Uterus (tissue), 4 donors: ENCODE results near the gene TBC1D5. TPM values are rescaled to one million over a fixed set of nuclear protein-coding genes. Genes with fewer than 3 reads are reported as not detected.

Experiments
- DNase-seq, 2 donors: peaks; one replicate each; pipeline ENCODE4 v3.0.0-alpha.2; 2019 to 2020
- H3K27ac ChIP-seq, 2 donors: fragments of 200-600 bp; sonication (generic); 1 replicate in 1 of 2; 2 replicates in 1 of 2; pipeline ENCODE4 v1.5.1; 2016 to 2018
- H3K27me3 ChIP-seq, 2 donors: fragments of 200-600 bp; sonication (generic); one replicate each; pipeline ENCODE4 v1.5.1; 2018 to 2019; ENCODE audit warnings: control low read depth in 1 of 2
- H3K36me3 ChIP-seq, 2 donors: fragments of 200-600 bp; sonication (generic); one replicate each; pipeline ENCODE4 v1.5.1; 2019; ENCODE audit warnings: control low read depth in 1 of 2
- H3K4me1 ChIP-seq, 2 donors: fragments of 200-600 bp; sonication (generic); one replicate each; pipeline ENCODE4 v1.5.1; 2018 to 2019; ENCODE audit warnings: control low read depth in 1 of 2
- H3K4me3 ChIP-seq, 2 donors: fragments of 200-600 bp; sonication (generic); 1 replicate in 1 of 2; 2 replicates in 1 of 2; pipeline ENCODE4 v1.5.1; 2018 to 2019; ENCODE audit warnings: mild to moderate bottlenecking in 1 of 2
- H3K9me3 ChIP-seq, 2 donors: fragments of 200-600 bp; sonication (generic); one replicate each; pipeline ENCODE4 v1.5.1; 2019; ENCODE audit warnings: control low read depth in 1 of 2
- POLR2A ChIP-seq, 2 donors: fragments of 450-650 bp; IDR thresholded peaks; one replicate each; pipeline ENCODE4 v1.6.1; 2016; ENCODE audit warnings: antibody characterized with exemption in 2 of 2, mild to moderate bottlenecking in 1 of 2, moderate library complexity in 1 of 2
- intact Hi-C: fragments of 100-400 bp; cut with DNase I; formaldehyde crosslinking; loops from one replicate; pipeline ENCODE4 v1.15.1; 2023; ENCODE audit warnings: low total_unique reads
- total RNA-seq, 4 donors: library from RNA; depleted of rRNA in 3 of 4; stranded (reverse); fragments of >200 nt in 3 of 4; gene quantifications; one replicate each; pipeline versions ENCODE4 v1.1.0 to v1.2.4, GENCODE V29; 2014 to 2023
- TF ChIP-seq, protein P1 (sequence below), 4 experiments: fragments of 200-600 bp in 2 of 4; fragments of 450-650 bp in 2 of 4; sonication (generic) in 2 of 4; IDR thresholded peaks; one replicate each; pipeline ENCODE4 v1.5.1; 2016 to 2019; ENCODE audit warnings: antibody characterized with exemption in 4 of 4, mild to moderate bottlenecking in 2 of 4, moderate library complexity in 1 of 4
- donor health status: DM: yes; HTN: yes; CAD: no.

Gene TBC1D5
- total RNA-seq, 4 donors from 2014 or later = 34.6 to 189 (median 75.6) TPM

- DNase-seq = peak in 1 of 2 donors; percentile 17
- Histone ChIP-seq H3K27me3 (no peaks in the 10 kb centered on the region), H3K27ac (no peak overlapping the region), H3K36me3 (no peaks in the 10 kb centered on the region), H3K9me3 (no peaks in the 10 kb centered on the region), H3K4me1 (peaks cover 0 to 2% of the 10 kb centered on the region in 2 donors), H3K4me3 (no peak overlapping the region)
- TF ChIP-seq, protein P1, sequence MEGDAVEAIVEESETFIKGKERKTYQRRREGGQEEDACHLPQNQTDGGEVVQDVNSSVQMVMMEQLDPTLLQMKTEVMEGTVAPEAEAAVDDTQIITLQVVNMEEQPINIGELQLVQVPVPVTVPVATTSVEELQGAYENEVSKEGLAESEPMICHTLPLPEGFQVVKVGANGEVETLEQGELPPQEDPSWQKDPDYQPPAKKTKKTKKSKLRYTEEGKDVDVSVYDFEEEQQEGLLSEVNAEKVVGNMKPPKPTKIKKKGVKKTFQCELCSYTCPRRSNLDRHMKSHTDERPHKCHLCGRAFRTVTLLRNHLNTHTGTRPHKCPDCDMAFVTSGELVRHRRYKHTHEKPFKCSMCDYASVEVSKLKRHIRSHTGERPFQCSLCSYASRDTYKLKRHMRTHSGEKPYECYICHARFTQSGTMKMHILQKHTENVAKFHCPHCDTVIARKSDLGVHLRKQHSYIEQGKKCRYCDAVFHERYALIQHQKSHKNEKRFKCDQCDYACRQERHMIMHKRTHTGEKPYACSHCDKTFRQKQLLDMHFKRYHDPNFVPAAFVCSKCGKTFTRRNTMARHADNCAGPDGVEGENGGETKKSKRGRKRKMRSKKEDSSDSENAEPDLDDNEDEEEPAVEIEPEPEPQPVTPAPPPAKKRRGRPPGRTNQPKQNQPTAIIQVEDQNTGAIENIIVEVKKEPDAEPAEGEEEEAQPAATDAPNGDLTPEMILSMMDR (IDR thresholded peaks at IDR 0.05) = peak; percentile 53 to 62 (median 59)
- no peak for TF ChIP-seq POLR2A (IDR thresholded peaks at IDR 0.05)
- intact Hi-C loops = no loop called here
Observed at GRCh38 chr3:17645074-17645698, 97.2 kb downstream of the TBC1D5 start.

DNA sequence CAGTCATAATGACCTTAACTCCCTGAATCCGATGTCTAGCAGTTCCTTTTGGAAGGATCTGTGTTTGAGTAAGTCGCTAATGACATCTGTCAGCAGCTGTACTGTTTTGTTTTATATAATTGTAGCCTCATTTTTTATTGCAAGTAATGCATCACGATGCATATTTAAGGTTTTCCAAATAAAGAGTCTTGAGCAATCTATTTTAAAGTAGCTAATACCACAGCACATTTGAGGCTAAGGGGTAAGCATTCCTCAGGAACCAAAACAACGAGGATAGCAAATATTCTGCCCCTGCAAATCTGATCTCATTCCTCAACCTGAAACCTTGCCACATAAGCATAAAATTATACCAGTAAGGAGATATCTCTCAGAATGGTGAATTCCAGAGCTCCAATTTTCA is 98.7 kb downstream of the TBC1D5 start:
- no peak overlapping the region for H3K27ac ChIP-seq
- H3K27me3 ChIP-seq = no peaks in the 10 kb centered on the region
- no peaks in the 10 kb centered on the region for H3K36me3 ChIP-seq
- intact Hi-C loops = no loop called here
- no peaks in the 10 kb centered on the region for H3K9me3 ChIP-seq
- no peak overlapping the region for H3K4me3 ChIP-seq
- no peak for DNase-seq
- H3K4me1 ChIP-seq = peaks cover 0 to 2% of the 10 kb centered on the region in 2 donors
- TF ChIP-seq POLR2A (IDR thresholded peaks at IDR 0.05) = no peak

DNA sequence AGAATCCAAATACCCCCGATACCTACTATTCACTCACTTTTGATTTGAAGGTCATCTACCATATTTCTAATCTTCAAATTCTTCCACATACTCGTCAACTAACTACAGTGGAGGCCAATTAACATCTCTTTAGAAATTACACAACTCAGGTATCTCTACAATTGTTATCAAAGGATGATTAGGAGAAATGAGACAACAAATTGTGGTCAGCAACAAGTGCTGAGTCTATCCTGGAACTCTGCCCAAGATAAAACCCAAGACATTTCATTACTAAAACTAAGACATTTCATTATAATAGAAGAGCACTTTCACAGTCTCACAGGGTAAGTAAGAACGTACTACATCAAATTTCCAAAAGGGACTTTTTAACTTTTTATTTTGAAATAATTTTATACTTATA is 100.0 kb downstream of the TBC1D5 start:
- Histone ChIP-seq H3K27ac (no peak overlapping the region), H3K4me3 (no peak overlapping the region), H3K9me3 (no peaks in the 10 kb centered on the region), H3K4me1 (peaks cover 0 to 2% of the 10 kb centered on the region in 2 donors), H3K36me3 (no peaks in the 10 kb centered on the region), H3K27me3 (no peaks in the 10 kb centered on the region)
- TF ChIP-seq, protein P1 (IDR thresholded peaks at IDR 0.05) = no peak
- TF ChIP-seq POLR2A (IDR thresholded peaks at IDR 0.05) = no peak
- no peak for DNase-seq
- intact Hi-C loops = no loop called here

DNA sequence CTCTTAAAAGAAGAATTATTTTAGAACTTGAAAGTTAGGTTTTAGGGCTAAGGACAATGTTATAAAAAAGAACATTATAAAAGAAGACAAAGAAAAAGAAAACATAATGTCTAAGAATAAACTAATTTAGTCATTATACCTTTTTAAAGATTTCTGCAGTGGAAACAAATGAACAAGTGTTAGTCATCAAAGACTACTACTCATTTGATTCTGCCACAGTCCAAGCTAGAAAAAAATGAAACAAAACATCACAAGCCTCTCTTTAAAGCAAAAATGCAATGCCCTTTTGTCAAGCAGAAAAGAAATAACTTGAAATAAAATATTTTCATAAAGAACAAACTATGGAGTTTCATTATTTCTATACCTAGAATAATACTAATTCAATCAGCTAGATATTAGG is 102.0 kb downstream of the TBC1D5 start:
- Histone ChIP-seq H3K36me3 (no peaks in the 10 kb centered on the region), H3K27ac (no peak overlapping the region), H3K27me3 (no peaks in the 10 kb centered on the region), H3K4me3 (no peak overlapping the region), H3K9me3 (no peaks in the 10 kb centered on the region), H3K4me1 (peaks cover 0 to 2% of the 10 kb centered on the region in 2 donors)
- intact Hi-C loops = no loop called here
- DNase-seq = no peak
- no peak for TF ChIP-seq POLR2A (IDR thresholded peaks at IDR 0.05)
- TF ChIP-seq, protein P1 (IDR thresholded peaks at IDR 0.05) = no peak

- Histone ChIP-seq H3K27me3 (no peaks in the 10 kb centered on the region), H3K9me3 (no peaks in the 10 kb centered on the region), H3K36me3 (no peaks in the 10 kb centered on the region), H3K4me3 (no peak overlapping the region), H3K27ac (no peak overlapping the region), H3K4me1 (peaks cover 0 to 2% of the 10 kb centered on the region in 2 donors)
- TF ChIP-seq POLR2A (IDR thresholded peaks at IDR 0.05) = no peak
- TF ChIP-seq, protein P1 (IDR thresholded peaks at IDR 0.05) = no peak
- peak in 1 of 2 donors; percentile 24 for DNase-seq
- intact Hi-C loops = no loop called here
Observed at GRCh38 chr3:17639765-17640164, 102.7 kb downstream of the TBC1D5 start.
